Measurements from ENCODE around the gene SEPTIN5. TPM values are rescaled to one million over a fixed set of nuclear protein-coding genes. Genes with fewer than 3 reads are reported as not detected.
A peak's percentile ranks its signal among the peaks of the same experiment; 100 is the strongest.

SEPTIN5 gene
- total RNA-seq, 1 donor from 2014 or later, result 7.3 TPM

- H3K27ac ChIP-seq (ENCODE audit: low read depth, low read length), result no peak overlapping the region
- H3K9ac ChIP-seq (ENCODE audit: low read length), result no peak overlapping the region
Observed at GRCh38 chr22:19688301-19689290, 25.7 kb upstream of the SEPTIN5 start.

GRCh38 chr22:19689408-19689807 is 24.9 kb upstream of the SEPTIN5 start:
- DNase-seq (ENCODE audit: low read depth), result peak; percentile 20
- TF ChIP-seq EZH2 (IDR thresholded peaks at IDR 0.05; ENCODE audit: insufficient read depth, low read length) (no peak), CTCF (IDR thresholded peaks at IDR 0.05; ENCODE audit: insufficient read depth, low read depth, low read length) (no peak)

More at GRCh38 chr22:19688301-19689290, 25.7 kb upstream of the SEPTIN5 start:
- no peak overlapping the region for H3K4me2 ChIP-seq (ENCODE audit: low read length)
- DNase-seq (ENCODE audit: low read depth) (no peak), FAIRE-seq (no peak)
- H3K36me3 Mint-ChIP-seq (ENCODE audit: low read depth, unreplicated experiment), result no peaks in the 10 kb centered on the region
- no peak for TF ChIP-seq CTCF (IDR thresholded peaks at IDR 0.05; ENCODE audit: insufficient read depth, low read depth, low read length)
- TF ChIP-seq EZH2 (IDR thresholded peaks at IDR 0.05; ENCODE audit: insufficient read depth, low read length), result no peak
- H3K4me3 ChIP-seq (ENCODE audit: insufficient read depth, low read depth, low read length), result no peak overlapping the region
- no peaks in the 10 kb centered on the region for H3K9me3 Mint-ChIP-seq (ENCODE audit: unreplicated experiment)
- no peaks in the 10 kb centered on the region for H3K36me3 ChIP-seq (ENCODE audit: insufficient read depth, low read length)
- no peak overlapping the region for H3K27ac Mint-ChIP-seq (ENCODE audit: unreplicated experiment)
- H3K4me1 ChIP-seq (ENCODE audit: insufficient read depth, low read length), result peaks cover 9% of the 10 kb centered on the region
- H3K27me3 Mint-ChIP-seq (ENCODE audit: low read depth, unreplicated experiment), result peaks cover 13% of the 10 kb centered on the region
- peaks cover 5% of the 10 kb centered on the region for H3K27me3 ChIP-seq (ENCODE audit: insufficient read depth, low read length)
- H3K9me3 ChIP-seq (ENCODE audit: insufficient read depth, low read depth, low read length), result no peaks in the 10 kb centered on the region
- H2AFZ ChIP-seq (ENCODE audit: low read depth, low read length), result no peak overlapping the region
- H3K79me2 ChIP-seq (ENCODE audit: insufficient read depth, low read length), result no peaks in the 10 kb centered on the region
- no peak overlapping the region for H3K4me3 Mint-ChIP-seq (ENCODE audit: unreplicated experiment)
- peaks cover 4% of the 10 kb centered on the region for H3K4me1 Mint-ChIP-seq (ENCODE audit: low read depth, unreplicated experiment)
- no peaks in the 10 kb centered on the region for H4K20me1 ChIP-seq (ENCODE audit: insufficient read depth, low read length)

More at GRCh38 chr22:19689408-19689807, 24.9 kb upstream of the SEPTIN5 start:
- Mint-ChIP-seq H3K4me3 (ENCODE audit: unreplicated experiment) (no peak overlapping the region), H3K27ac (ENCODE audit: unreplicated experiment) (no peak overlapping the region), H3K36me3 (ENCODE audit: low read depth, unreplicated experiment) (no peaks in the 10 kb centered on the region), H3K27me3 (ENCODE audit: low read depth, unreplicated experiment) (peaks cover 19% of the 10 kb centered on the region), H3K9me3 (ENCODE audit: unreplicated experiment) (no peaks in the 10 kb centered on the region), H3K4me1 (ENCODE audit: low read depth, unreplicated experiment) (peaks cover 4% of the 10 kb centered on the region)
- H3K4me1 ChIP-seq (ENCODE audit: insufficient read depth, low read length), result peaks cover 9% of the 10 kb centered on the region
- H3K9me3 ChIP-seq (ENCODE audit: insufficient read depth, low read depth, low read length), result no peaks in the 10 kb centered on the region
- no peak for FAIRE-seq
- no peak overlapping the region for H2AFZ ChIP-seq (ENCODE audit: low read depth, low read length)
- no peaks in the 10 kb centered on the region for H3K79me2 ChIP-seq (ENCODE audit: insufficient read depth, low read length)
- H3K4me3 ChIP-seq (ENCODE audit: insufficient read depth, low read depth, low read length), result no peak overlapping the region
- H3K27me3 ChIP-seq (ENCODE audit: insufficient read depth, low read length), result peaks cover 5% of the 10 kb centered on the region
- H3K36me3 ChIP-seq (ENCODE audit: insufficient read depth, low read length), result no peaks in the 10 kb centered on the region
- no peak overlapping the region for H3K27ac ChIP-seq (ENCODE audit: low read depth, low read length)
- H4K20me1 ChIP-seq (ENCODE audit: insufficient read depth, low read length), result no peaks in the 10 kb centered on the region
- H3K9ac ChIP-seq (ENCODE audit: low read length), result no peak overlapping the region
- no peak overlapping the region for H3K4me2 ChIP-seq (ENCODE audit: low read length)

Data from astrocyte (in vitro differentiated cells and primary cell).